Loucy (cell line): ENCODE measurements around the gene PASD1.
"Not testable (repeated sequence)": the region's sequence is repeated elsewhere in the genome, so short reads cannot be mapped to it uniquely, and the experiment has no call there.

Experiments used
- H2AFZ ChIP-seq: fragments of 200-600 bp; sonication (generic); 2 replicates; pipeline ENCODE4 v1.6.0; 2016; ENCODE audit warnings: antibody characterized with exemption, mild to moderate bottlenecking, low read length, moderate library complexity
- H3F3A ChIP-seq: fragments of 200-600 bp; 2 replicates; pipeline ENCODE4 v1.6.0; 2016; ENCODE audit warnings: antibody characterized with exemption, low read depth, mild to moderate bottlenecking
- H3K27me3 ChIP-seq: fragments of 200-600 bp; sonication (generic); 2 replicates; pipeline ENCODE4 v1.6.1; 2014; ENCODE audit warnings: low read length, mild to moderate bottlenecking; ENCODE audit not compliant: insufficient read depth, poor library complexity, severe bottlenecking
- H3K36me3 ChIP-seq: fragments of 200-600 bp; sonication (generic); 2 replicates; pipeline ENCODE4 v1.6.1; 2016; ENCODE audit warnings: low read length; ENCODE audit not compliant: insufficient read depth
- H3K4me1 ChIP-seq: fragments of 200-600 bp; sonication (generic); 2 replicates; pipeline ENCODE4 v1.5.1; 2014; ENCODE audit warnings: low read length, mild to moderate bottlenecking; ENCODE audit not compliant: insufficient read depth, poor library complexity, severe bottlenecking
- H3K4me2 ChIP-seq: fragments of 200-600 bp; sonication (generic); 2 replicates; pipeline ENCODE4 v1.6.0; 2014; ENCODE audit warnings: antibody characterized with exemption, low read length, low read depth, mild to moderate bottlenecking; ENCODE audit not compliant: poor library complexity, severe bottlenecking
- H3K4me3 ChIP-seq: fragments of 200-600 bp; sonication (generic); 2 replicates; pipeline ENCODE4 v1.5.1; 2014; ENCODE audit warnings: low read length, mild to moderate bottlenecking, mixed read lengths; ENCODE audit not compliant: poor library complexity, severe bottlenecking
- H3K79me2 ChIP-seq: fragments of 200-600 bp; sonication (generic); 2 replicates; pipeline ENCODE4 v1.6.1; 2014; ENCODE audit warnings: low read length; ENCODE audit not compliant: insufficient read depth
- H3K9ac ChIP-seq: fragments of 200-600 bp; sonication (generic); 2 replicates; pipeline ENCODE4 v1.6.0; 2014; ENCODE audit warnings: mild to moderate bottlenecking, low read depth, low read length, moderate library complexity; ENCODE audit not compliant: poor library complexity, severe bottlenecking
- H3K9me2 ChIP-seq: fragments of 200-600 bp; sonication (generic); replicated peaks from 2 replicates; pipeline ENCODE4 v1.6.1; 2016; ENCODE audit warnings: low read depth, low read length, mixed read lengths
- H3K9me3 ChIP-seq: fragments of 200-600 bp; sonication (generic); 2 replicates; pipeline ENCODE4 v1.6.1; 2014; ENCODE audit warnings: mild to moderate bottlenecking, antibody characterized with exemption, low read length, low read depth; ENCODE audit not compliant: insufficient read depth
- H4K20me1 ChIP-seq: fragments of 200-600 bp; sonication (generic); 2 replicates; pipeline ENCODE4 v1.6.0; 2014; ENCODE audit warnings: antibody characterized with exemption, low read length, mild to moderate bottlenecking; ENCODE audit not compliant: insufficient read depth, poor library complexity, severe bottlenecking
- EZH2phosphoT487 ChIP-seq: fragments of 200-600 bp; IDR thresholded peaks from 2 replicates; pipeline ENCODE4 v1.6.1; 2018; ENCODE audit warnings: antibody characterized with exemption, mild to moderate bottlenecking, moderate library complexity, borderline replicate concordance
- TF ChIP-seq, protein P1 (sequence below): fragments of 200-600 bp; sonication (generic); conservative IDR thresholded peaks from 2 replicates; pipeline ENCODE4 v1.5.1; 2014; ENCODE audit warnings: mild to moderate bottlenecking, antibody characterized with exemption, low read length

The PASD1 gene

DNA sequence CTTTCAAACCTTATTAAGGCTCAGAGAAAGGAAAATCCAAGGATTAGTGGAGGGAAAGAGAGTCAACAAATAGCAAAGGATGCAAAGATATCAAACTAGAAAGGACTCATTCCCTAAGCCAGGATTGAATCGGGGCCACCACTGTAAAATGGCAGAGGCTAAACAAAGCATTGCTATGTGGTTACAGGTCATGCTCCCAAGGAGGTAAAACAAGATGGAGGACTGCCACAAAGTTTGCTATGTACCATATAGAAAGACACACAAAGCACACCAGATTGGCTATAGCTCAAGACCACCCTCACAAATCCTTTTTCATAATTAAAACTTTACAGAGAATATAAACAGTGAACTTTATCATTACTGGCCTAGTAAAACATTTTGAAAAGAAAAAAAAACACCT lies 25.9 kb upstream of the PASD1 start:
- Histone ChIP-seq H3K4me2 (no peak overlapping the region), H3K4me1 (no peaks in the 10 kb centered on the region), H3K79me2 (no peaks in the 10 kb centered on the region), H3K27me3 (no peaks in the 10 kb centered on the region), H3F3A (no peaks in the 10 kb centered on the region), H4K20me1 (no peaks in the 10 kb centered on the region), H2AFZ (no peak overlapping the region), H3K36me3 (no peaks in the 10 kb centered on the region), H3K9me2 (no peaks in the 10 kb centered on the region), H3K4me3 (no peak overlapping the region), H3K9ac (no peak overlapping the region), H3K9me3 (no peaks in the 10 kb centered on the region)
- TF ChIP-seq EZH2phosphoT487, result no peak
- TF ChIP-seq, protein P1, sequence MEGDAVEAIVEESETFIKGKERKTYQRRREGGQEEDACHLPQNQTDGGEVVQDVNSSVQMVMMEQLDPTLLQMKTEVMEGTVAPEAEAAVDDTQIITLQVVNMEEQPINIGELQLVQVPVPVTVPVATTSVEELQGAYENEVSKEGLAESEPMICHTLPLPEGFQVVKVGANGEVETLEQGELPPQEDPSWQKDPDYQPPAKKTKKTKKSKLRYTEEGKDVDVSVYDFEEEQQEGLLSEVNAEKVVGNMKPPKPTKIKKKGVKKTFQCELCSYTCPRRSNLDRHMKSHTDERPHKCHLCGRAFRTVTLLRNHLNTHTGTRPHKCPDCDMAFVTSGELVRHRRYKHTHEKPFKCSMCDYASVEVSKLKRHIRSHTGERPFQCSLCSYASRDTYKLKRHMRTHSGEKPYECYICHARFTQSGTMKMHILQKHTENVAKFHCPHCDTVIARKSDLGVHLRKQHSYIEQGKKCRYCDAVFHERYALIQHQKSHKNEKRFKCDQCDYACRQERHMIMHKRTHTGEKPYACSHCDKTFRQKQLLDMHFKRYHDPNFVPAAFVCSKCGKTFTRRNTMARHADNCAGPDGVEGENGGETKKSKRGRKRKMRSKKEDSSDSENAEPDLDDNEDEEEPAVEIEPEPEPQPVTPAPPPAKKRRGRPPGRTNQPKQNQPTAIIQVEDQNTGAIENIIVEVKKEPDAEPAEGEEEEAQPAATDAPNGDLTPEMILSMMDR, result no peak

DNA sequence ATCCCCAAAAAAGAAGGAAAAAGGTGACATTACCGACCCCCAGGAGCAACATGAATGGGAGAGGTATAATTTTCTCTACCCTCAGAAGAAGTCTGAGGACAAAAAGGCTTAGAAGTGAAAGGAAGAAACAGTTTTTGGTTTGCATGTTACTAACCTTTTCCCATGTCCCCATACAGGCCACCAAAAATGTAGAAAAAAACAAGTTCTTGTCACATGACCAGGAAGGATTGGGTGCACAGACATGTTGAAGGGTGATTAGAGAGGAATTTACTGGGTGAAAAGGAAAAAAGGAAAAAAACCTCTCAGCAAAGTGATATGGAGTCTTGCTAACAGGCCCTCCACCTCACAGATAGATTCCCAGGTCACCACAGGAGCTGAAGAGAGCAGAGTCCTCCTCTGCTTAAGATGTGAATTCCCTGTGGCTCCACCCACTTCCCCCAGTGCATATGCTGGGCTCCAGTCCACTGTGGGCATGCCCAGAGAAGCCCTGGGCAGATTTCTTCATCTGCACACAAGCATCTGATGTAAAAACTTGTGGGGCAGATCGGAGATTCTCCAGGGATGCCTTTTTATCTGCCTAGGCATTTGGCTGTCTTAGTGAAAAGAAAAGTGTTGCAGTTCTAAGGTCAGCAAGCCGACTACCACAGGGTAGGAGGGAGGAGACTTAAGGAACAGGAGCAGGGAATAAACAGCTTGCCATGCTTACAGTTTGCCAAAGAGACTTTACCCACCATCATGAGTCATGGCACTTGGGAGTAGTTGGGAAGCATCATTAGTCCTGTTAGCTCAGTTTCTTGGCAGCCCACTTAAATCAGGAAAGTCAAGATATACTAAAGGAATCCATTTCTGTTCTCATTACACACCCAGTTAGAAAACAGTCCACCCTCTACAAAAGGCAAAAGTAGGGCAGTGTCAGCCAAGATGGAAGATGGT lies 25.0 kb upstream of the PASD1 start:
- Histone ChIP-seq H2AFZ (no peak overlapping the region), H3K4me1 (no peaks in the 10 kb centered on the region), H3K4me2 (no peak overlapping the region), H3F3A (no peaks in the 10 kb centered on the region), H3K4me3 (no peak overlapping the region), H3K27me3 (no peaks in the 10 kb centered on the region), H3K79me2 (no peaks in the 10 kb centered on the region), H4K20me1 (no peaks in the 10 kb centered on the region), H3K9me2 (no peaks in the 10 kb centered on the region), H3K9ac (no peak overlapping the region), H3K9me3 (no peaks in the 10 kb centered on the region), H3K36me3 (no peaks in the 10 kb centered on the region)
- TF ChIP-seq, protein P1, result no peak
- TF ChIP-seq EZH2phosphoT487, result no peak

DNA sequence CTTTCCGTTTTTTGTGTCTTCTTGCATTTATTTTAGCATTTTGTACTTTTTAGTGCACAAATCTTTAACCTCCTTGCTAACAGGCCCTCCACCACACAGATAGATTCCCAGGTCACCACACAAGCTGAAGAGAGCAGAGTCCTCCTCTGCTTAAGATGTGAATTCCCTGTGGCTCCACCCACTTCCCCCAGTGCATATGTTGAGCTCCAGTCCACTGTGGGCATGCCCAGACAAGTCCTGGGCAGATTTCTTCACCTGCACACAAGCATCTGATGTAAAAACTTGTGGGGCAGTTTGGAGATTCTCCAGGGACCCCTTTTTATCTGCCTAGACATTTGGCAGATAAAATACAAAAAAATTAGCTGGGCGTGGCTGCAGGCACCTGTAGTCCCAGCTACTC lies 19.8 kb upstream of the PASD1 start:
- TF ChIP-seq, protein P1, result no peak
- TF ChIP-seq EZH2phosphoT487, result no peak
- Histone ChIP-seq H2AFZ (no peak overlapping the region), H3K9me3 (no peaks in the 10 kb centered on the region)

DNA sequence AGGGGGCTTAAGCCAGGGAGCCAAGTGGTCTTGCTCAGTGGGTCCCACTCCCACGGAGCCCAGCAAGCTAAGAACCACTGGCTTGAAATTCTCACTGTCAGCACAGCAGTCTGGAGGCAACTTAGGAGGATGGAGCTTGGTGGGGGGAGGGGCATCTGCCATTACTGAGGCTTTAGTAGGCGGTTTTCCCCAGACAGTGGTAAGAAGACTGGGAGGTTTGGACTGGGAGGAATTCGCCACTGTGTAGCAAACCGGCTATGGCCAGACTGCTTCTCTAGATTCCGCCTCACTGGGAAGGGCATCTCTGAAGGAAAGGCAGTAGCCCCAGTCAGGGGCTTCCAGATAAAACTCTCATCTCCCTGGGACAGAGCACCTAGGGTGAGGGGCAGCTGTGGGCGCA lies 17.2 kb upstream of the PASD1 start:
- H4K20me1 ChIP-seq, H3K9me2 ChIP-seq, H3K9ac ChIP-seq, H3F3A ChIP-seq, H3K4me3 ChIP-seq, H2AFZ ChIP-seq, H3K9me3 ChIP-seq, H3K4me1 ChIP-seq, H3K79me2 ChIP-seq, H3K36me3 ChIP-seq, H3K4me2 ChIP-seq, H3K27me3 ChIP-seq: not testable (repeated sequence)

More for the DNA sequence above, 19.8 kb upstream of the PASD1 start:
- Histone ChIP-seq H3K4me3 (no peak overlapping the region), H3K4me1 (no peaks in the 10 kb centered on the region), H3K9ac (no peak overlapping the region), H3K9me2 (no peaks in the 10 kb centered on the region), H3K79me2 (no peaks in the 10 kb centered on the region), H3K27me3 (no peaks in the 10 kb centered on the region), H4K20me1 (no peaks in the 10 kb centered on the region), H3K4me2 (no peak overlapping the region), H3F3A (no peaks in the 10 kb centered on the region), H3K36me3 (no peaks in the 10 kb centered on the region)

DNA sequence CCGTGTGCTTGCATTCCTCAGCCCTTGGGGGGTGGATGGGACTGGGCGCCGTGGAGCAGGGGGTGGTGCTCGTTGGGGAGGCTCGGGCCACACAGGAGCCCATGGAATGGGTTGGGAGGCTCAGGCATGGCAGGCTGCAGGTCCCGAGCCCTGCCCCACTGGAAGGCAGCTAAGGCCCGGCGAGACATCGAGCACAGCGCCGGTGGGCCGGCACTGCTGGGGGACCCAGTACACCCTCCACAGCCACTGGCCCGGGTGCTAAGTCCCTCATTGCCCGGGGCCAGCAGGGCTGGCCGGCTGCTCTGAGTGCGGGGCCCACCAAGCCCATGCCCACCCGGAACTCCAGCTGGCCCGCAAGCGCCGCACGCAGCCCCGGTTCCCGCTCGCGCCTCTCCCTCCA lies 12.3 kb upstream of the PASD1 start:
- H3K4me2 ChIP-seq, H2AFZ ChIP-seq, H3F3A ChIP-seq, H3K4me1 ChIP-seq, H3K9me3 ChIP-seq, H3K9me2 ChIP-seq, H3K4me3 ChIP-seq, H3K27me3 ChIP-seq, H3K9ac ChIP-seq, H4K20me1 ChIP-seq, H3K79me2 ChIP-seq, H3K36me3 ChIP-seq: not testable (repeated sequence)
